ENCODE data around the gene RBM47.

RBM47 gene

GRCh38 chr4:40607221-40607620, 22.4 kb downstream of the RBM47 start:
- Histone ChIP-seq H2BK5ac (ENCODE audit: low read depth, low read length, poor library complexity, severe bottlenecking) (no peak overlapping the region), H3K9me3 (ENCODE audit: control insufficient read depth, low read length) (no peaks in the 10 kb centered on the region), H3K36me3 (ENCODE audit: control insufficient read depth in 1 of 2, insufficient read depth in 2 of 2, low read depth in 1 of 2, low read length in 2 of 2) (no peaks in the 10 kb centered on the region), H3K9ac (ENCODE audit: low read length) (no peak overlapping the region), H2BK15ac (ENCODE audit: low read depth, poor library complexity, severe bottlenecking) (no peak overlapping the region), H3K18ac (ENCODE audit: low read depth in 1 of 2, low read length in 2 of 2) (no peak overlapping the region), H2BK120ac (ENCODE audit: low read depth, low read length) (no peak overlapping the region), H4K91ac (ENCODE audit: low read length) (no peak overlapping the region), H3K4ac (ENCODE audit: low read depth in 1 of 2, low read length in 2 of 2) (no peak overlapping the region), H3K14ac (ENCODE audit: low read length in 2 of 2) (no peak overlapping the region), H4K8ac (ENCODE audit: low read length) (no peak overlapping the region), H3K4me3 (ENCODE audit: insufficient read depth in 1 of 2, low read depth in 1 of 2, low read length in 2 of 2) (no peak overlapping the region), H3K27me3 (ENCODE audit: control insufficient read depth in 1 of 2, insufficient read depth in 1 of 2, low read length in 2 of 2) (no peaks in the 10 kb centered on the region), H3K4me2 (ENCODE audit: low read length, poor library complexity, severe bottlenecking) (no peak overlapping the region), H3K79me1 (replicated peaks; ENCODE audit: low read length, poor library complexity, severe bottlenecking) (no peaks in the 10 kb centered on the region), H2AFZ (ENCODE audit: low read depth, low read length) (no peak overlapping the region), H2AK5ac (ENCODE audit: low read length, severe bottlenecking) (no peak overlapping the region), H3K23ac (ENCODE audit: low read length in 2 of 2) (no peak overlapping the region), H2BK12ac (ENCODE audit: low read length in 2 of 2) (no peak overlapping the region), H3K27ac (ENCODE audit: low read length, poor library complexity, severe bottlenecking) (no peak overlapping the region), H3K4me1 (ENCODE audit: control insufficient read depth, insufficient read depth, low read depth, low read length) (no peaks in the 10 kb centered on the region)
- WGBS, result 90% methylated on average over 3 of the region's 3 CpGs
- peak; percentile 34 for DNase-seq

GRCh38 chr4:40606239-40606767, 23.4 kb downstream of the RBM47 start:
- Histone ChIP-seq H3K4me3 (ENCODE audit: insufficient read depth in 1 of 2, low read depth in 1 of 2, low read length in 2 of 2) (no peak overlapping the region), H3K9ac (ENCODE audit: low read length) (no peak overlapping the region), H2BK5ac (ENCODE audit: low read depth, low read length, poor library complexity, severe bottlenecking) (no peak overlapping the region), H3K27ac (ENCODE audit: low read length, poor library complexity, severe bottlenecking) (no peak overlapping the region), H4K8ac (ENCODE audit: low read length) (no peak overlapping the region), H3K4me1 (ENCODE audit: control insufficient read depth, insufficient read depth, low read depth, low read length) (no peaks in the 10 kb centered on the region), H3K18ac (ENCODE audit: low read depth in 1 of 2, low read length in 2 of 2) (no peak overlapping the region), H3K4me2 (ENCODE audit: low read length, poor library complexity, severe bottlenecking) (no peak overlapping the region), H3K9me3 (ENCODE audit: control insufficient read depth, low read length) (no peaks in the 10 kb centered on the region), H3K27me3 (ENCODE audit: control insufficient read depth in 1 of 2, insufficient read depth in 1 of 2, low read length in 2 of 2) (no peaks in the 10 kb centered on the region), H2BK12ac (ENCODE audit: low read length in 2 of 2) (no peak overlapping the region), H2BK120ac (ENCODE audit: low read depth, low read length) (no peak overlapping the region), H3K23ac (ENCODE audit: low read length in 2 of 2) (no peak overlapping the region), H3K4ac (ENCODE audit: low read depth in 1 of 2, low read length in 2 of 2) (no peak overlapping the region), H3K14ac (ENCODE audit: low read length in 2 of 2) (no peak overlapping the region), H3K79me1 (replicated peaks; ENCODE audit: low read length, poor library complexity, severe bottlenecking) (no peaks in the 10 kb centered on the region), H3K36me3 (ENCODE audit: control insufficient read depth in 1 of 2, insufficient read depth in 2 of 2, low read depth in 1 of 2, low read length in 2 of 2) (no peaks in the 10 kb centered on the region), H2AK5ac (ENCODE audit: low read length, severe bottlenecking) (no peak overlapping the region), H4K91ac (ENCODE audit: low read length) (no peak overlapping the region), H2AFZ (ENCODE audit: low read depth, low read length) (no peak overlapping the region), H2BK15ac (ENCODE audit: low read depth, poor library complexity, severe bottlenecking) (no peak overlapping the region)
- WGBS, result 91% methylated on average over 5 of the region's 6 CpGs
- no peak for DNase-seq

GRCh38 chr4:40603281-40603680, 26.4 kb downstream of the RBM47 start:
- no peak overlapping the region for H3K14ac ChIP-seq (ENCODE audit: low read length in 2 of 2)

GRCh38 chr4:40601641-40602040, 28.0 kb downstream of the RBM47 start:
- H2AFZ ChIP-seq (ENCODE audit: low read depth, low read length), result no peak overlapping the region
- no peak overlapping the region for H2BK120ac ChIP-seq (ENCODE audit: low read depth, low read length)
- no peak overlapping the region for H2BK15ac ChIP-seq (ENCODE audit: low read depth, poor library complexity, severe bottlenecking)
- no peak overlapping the region for H3K4me3 ChIP-seq (ENCODE audit: insufficient read depth in 1 of 2, low read depth in 1 of 2, low read length in 2 of 2)
- H3K4me2 ChIP-seq (ENCODE audit: low read length, poor library complexity, severe bottlenecking), result no peak overlapping the region
- no peak overlapping the region for H2AK5ac ChIP-seq (ENCODE audit: low read length, severe bottlenecking)
- H3K79me1 ChIP-seq (replicated peaks; ENCODE audit: low read length, poor library complexity, severe bottlenecking), result peaks cover 2% of the 10 kb centered on the region
- no peak overlapping the region for H4K91ac ChIP-seq (ENCODE audit: low read length)
- no peak overlapping the region for H3K4ac ChIP-seq (ENCODE audit: low read depth in 1 of 2, low read length in 2 of 2)
- 96% methylated on average over 7 of the region's 7 CpGs for WGBS
- no peak overlapping the region for H2BK5ac ChIP-seq (ENCODE audit: low read depth, low read length, poor library complexity, severe bottlenecking)
- H3K23ac ChIP-seq (ENCODE audit: low read length in 2 of 2), result no peak overlapping the region
- H3K4me1 ChIP-seq (ENCODE audit: control insufficient read depth, insufficient read depth, low read depth, low read length), result no peaks in the 10 kb centered on the region
- H3K14ac ChIP-seq (ENCODE audit: low read length in 2 of 2), result no peak overlapping the region
- H3K18ac ChIP-seq (ENCODE audit: low read depth in 1 of 2, low read length in 2 of 2), result no peak overlapping the region
- no peaks in the 10 kb centered on the region for H3K9me3 ChIP-seq (ENCODE audit: control insufficient read depth, low read length)
- H4K8ac ChIP-seq (ENCODE audit: low read length), result no peak overlapping the region
- H2BK12ac ChIP-seq (ENCODE audit: low read length in 2 of 2), result no peak overlapping the region
- no peaks in the 10 kb centered on the region for H3K27me3 ChIP-seq (ENCODE audit: control insufficient read depth in 1 of 2, insufficient read depth in 1 of 2, low read length in 2 of 2)
- DNase-seq, result no peak
- H3K27ac ChIP-seq (ENCODE audit: low read length, poor library complexity, severe bottlenecking), result no peak overlapping the region
- H3K9ac ChIP-seq (ENCODE audit: low read length), result no peak overlapping the region
- no peaks in the 10 kb centered on the region for H3K36me3 ChIP-seq (ENCODE audit: control insufficient read depth in 1 of 2, insufficient read depth in 2 of 2, low read depth in 1 of 2, low read length in 2 of 2)

More at GRCh38 chr4:40603281-40603680, 26.4 kb downstream of the RBM47 start:
- Histone ChIP-seq H3K4me2 (ENCODE audit: low read length, poor library complexity, severe bottlenecking) (no peak overlapping the region), H3K4ac (ENCODE audit: low read depth in 1 of 2, low read length in 2 of 2) (no peak overlapping the region), H3K4me3 (ENCODE audit: insufficient read depth in 1 of 2, low read depth in 1 of 2, low read length in 2 of 2) (no peak overlapping the region), H2AFZ (ENCODE audit: low read depth, low read length) (no peak overlapping the region), H3K36me3 (ENCODE audit: control insufficient read depth in 1 of 2, insufficient read depth in 2 of 2, low read depth in 1 of 2, low read length in 2 of 2) (no peaks in the 10 kb centered on the region), H2BK5ac (ENCODE audit: low read depth, low read length, poor library complexity, severe bottlenecking) (no peak overlapping the region), H3K27me3 (ENCODE audit: control insufficient read depth in 1 of 2, insufficient read depth in 1 of 2, low read length in 2 of 2) (no peaks in the 10 kb centered on the region), H3K23ac (ENCODE audit: low read length in 2 of 2) (no peak overlapping the region), H3K27ac (ENCODE audit: low read length, poor library complexity, severe bottlenecking) (no peak overlapping the region), H2AK5ac (ENCODE audit: low read length, severe bottlenecking) (no peak overlapping the region), H3K18ac (ENCODE audit: low read depth in 1 of 2, low read length in 2 of 2) (no peak overlapping the region), H3K9me3 (ENCODE audit: control insufficient read depth, low read length) (no peaks in the 10 kb centered on the region), H2BK120ac (ENCODE audit: low read depth, low read length) (no peak overlapping the region), H4K91ac (ENCODE audit: low read length) (no peak overlapping the region), H2BK15ac (ENCODE audit: low read depth, poor library complexity, severe bottlenecking) (no peak overlapping the region), H2BK12ac (ENCODE audit: low read length in 2 of 2) (no peak overlapping the region), H3K79me1 (replicated peaks; ENCODE audit: low read length, poor library complexity, severe bottlenecking) (peaks cover 2% of the 10 kb centered on the region), H3K9ac (ENCODE audit: low read length) (no peak overlapping the region), H3K4me1 (ENCODE audit: control insufficient read depth, insufficient read depth, low read depth, low read length) (no peaks in the 10 kb centered on the region), H4K8ac (ENCODE audit: low read length) (no peak overlapping the region)
- DNase-seq, result no peak
